Mesodermal cell (in vitro differentiated cells): ENCODE data around the gene TGFBR3L.

Experiments
- H3K27ac ChIP-seq: 2 replicates; pipeline ENCODE4 v1.7.0; 2013; ENCODE audit warnings: mild to moderate bottlenecking, low read depth, low read length, moderate library complexity; ENCODE audit not compliant: severe bottlenecking
- H3K36me3 ChIP-seq: 2 replicates; pipeline ENCODE4 v1.7.1; 2013; ENCODE audit warnings: mild to moderate bottlenecking, low read length, moderate library complexity; ENCODE audit not compliant: control insufficient read depth, insufficient read depth
- H3K4me1 ChIP-seq: one replicate; pipeline ENCODE4 v1.7.1; 2013; ENCODE audit warnings: mild to moderate bottlenecking, low read length; ENCODE audit not compliant: insufficient read depth, control insufficient read depth, poor library complexity, severe bottlenecking
- H3K4me3 ChIP-seq: 2 replicates; pipeline ENCODE4 v1.7.0; 2013; ENCODE audit warnings: low read length, control low read depth, mild to moderate bottlenecking; ENCODE audit not compliant: insufficient read depth, poor library complexity, severe bottlenecking; ENCODE audit errors: extremely low read depth
- H3K9me3 ChIP-seq: 2 replicates; pipeline ENCODE4 v1.7.1; 2013; ENCODE audit warnings: mild to moderate bottlenecking, low read length, moderate library complexity; ENCODE audit not compliant: control insufficient read depth
- WGBS, 2 experiments: methylation state at CpG; one replicate each; pipeline ENCODE4 v1.1.5; 2013; ENCODE audit warnings: missing lambda C conversion rate in 2 of 2; ENCODE audit not compliant: insufficient coverage in 2 of 2; 5-methylcytosine and 5-hydroxymethylcytosine counted together

Gene TGFBR3L

GRCh38 chr19:7933411-7933810 lies 18.8 kb downstream of the TGFBR3L start:
- Histone ChIP-seq H3K4me3 (no peak overlapping the region), H3K36me3 (peaks cover 81% of the 10 kb centered on the region), H3K27ac (no peak overlapping the region), H3K9me3 (no peaks in the 10 kb centered on the region), H3K4me1 (peaks cover 3% of the 10 kb centered on the region)
- WGBS, 2 experiments = 95 to 98% methylated on average over 9 to 13 of the region's 14 CpGs

DNA sequence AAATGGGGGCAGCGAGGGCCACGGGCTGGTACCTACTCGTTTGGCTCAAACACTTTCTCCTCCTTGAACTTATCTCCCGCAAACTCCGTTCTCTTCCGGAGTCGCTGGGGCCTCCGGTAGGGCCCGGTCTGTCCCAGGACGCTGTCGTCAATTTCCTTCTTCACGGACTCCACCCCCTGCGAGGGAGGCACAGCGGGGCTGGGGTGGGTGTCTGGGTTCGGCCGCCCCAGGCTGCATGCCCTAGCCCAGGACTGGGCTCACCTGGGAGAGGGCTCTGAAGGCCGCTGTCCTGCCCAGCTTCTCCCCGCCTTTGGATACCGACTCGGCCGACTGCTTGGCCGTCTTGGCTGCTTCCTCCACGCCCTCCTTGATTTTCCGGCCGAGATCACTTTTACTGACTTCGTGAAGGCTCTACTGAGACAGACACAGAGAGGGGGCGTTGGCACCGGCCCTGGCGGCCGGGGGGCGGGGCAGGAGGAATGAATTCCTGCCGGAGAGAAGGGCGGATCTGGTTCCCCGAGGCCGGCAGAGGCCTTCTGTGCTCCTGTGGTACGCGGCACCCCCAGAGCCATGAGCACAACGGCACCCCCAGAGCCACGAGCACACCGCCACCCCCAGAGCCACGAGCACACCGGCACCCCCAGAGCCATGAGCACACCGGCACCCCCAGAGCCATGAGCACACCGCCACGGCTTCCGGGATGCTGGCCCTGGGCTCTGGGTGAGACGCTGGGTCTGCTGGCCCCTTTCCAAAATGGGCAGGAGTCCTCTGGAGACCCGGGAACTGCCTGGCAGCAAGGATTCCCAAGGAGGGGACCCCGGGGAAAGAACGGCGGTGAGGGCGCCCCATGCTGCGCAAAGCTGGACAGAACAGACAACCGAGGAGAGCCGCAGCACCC lies 19.4 kb downstream of the TGFBR3L start:
- Histone ChIP-seq H3K27ac (no peak overlapping the region), H3K9me3 (no peaks in the 10 kb centered on the region), H3K36me3 (peaks cover 86% of the 10 kb centered on the region), H3K4me1 (no peaks in the 10 kb centered on the region), H3K4me3 (no peak overlapping the region)
- WGBS, 2 experiments = 93 to 97% methylated on average over 50 to 55 of the region's 55 CpGs

GRCh38 chr19:7934766-7935165 lies 20.1 kb downstream of the TGFBR3L start:
- Histone ChIP-seq H3K4me3 (no peak overlapping the region), H3K9me3 (no peaks in the 10 kb centered on the region), H3K27ac (no peak overlapping the region), H3K36me3 (peaks cover 88% of the 10 kb centered on the region), H3K4me1 (no peaks in the 10 kb centered on the region)
- WGBS, 2 experiments = 97 to 98% methylated on average over 17 to 21 of the region's 21 CpGs

DNA sequence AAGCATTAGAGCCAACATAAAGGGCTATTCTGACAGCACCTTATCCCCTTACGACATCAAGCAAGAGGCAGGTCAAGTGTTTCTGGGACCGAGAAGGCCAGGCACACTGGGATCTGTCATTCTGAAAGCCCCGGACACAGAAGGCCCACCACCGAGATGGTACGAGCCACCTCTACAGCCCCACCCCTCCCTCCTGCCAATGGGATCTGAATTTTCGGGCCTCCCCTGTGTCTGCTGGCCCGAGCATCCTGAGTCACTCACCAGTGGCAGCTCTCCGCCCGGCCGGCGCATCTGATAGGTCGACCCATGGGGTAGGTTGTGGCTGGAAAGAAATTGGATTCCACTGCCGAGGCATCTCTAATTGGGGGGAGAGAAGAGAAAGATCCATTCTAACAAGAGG lies 26.2 kb downstream of the TGFBR3L start:
- Histone ChIP-seq H3K9me3 (no peaks in the 10 kb centered on the region), H3K36me3 (peaks cover 46% of the 10 kb centered on the region), H3K4me3 (no peak overlapping the region), H3K27ac (no peak overlapping the region), H3K4me1 (peaks cover 5% of the 10 kb centered on the region)
- 98% methylated on average over 11 to 12 of the region's 13 CpGs for WGBS, 2 experiments

DNA sequence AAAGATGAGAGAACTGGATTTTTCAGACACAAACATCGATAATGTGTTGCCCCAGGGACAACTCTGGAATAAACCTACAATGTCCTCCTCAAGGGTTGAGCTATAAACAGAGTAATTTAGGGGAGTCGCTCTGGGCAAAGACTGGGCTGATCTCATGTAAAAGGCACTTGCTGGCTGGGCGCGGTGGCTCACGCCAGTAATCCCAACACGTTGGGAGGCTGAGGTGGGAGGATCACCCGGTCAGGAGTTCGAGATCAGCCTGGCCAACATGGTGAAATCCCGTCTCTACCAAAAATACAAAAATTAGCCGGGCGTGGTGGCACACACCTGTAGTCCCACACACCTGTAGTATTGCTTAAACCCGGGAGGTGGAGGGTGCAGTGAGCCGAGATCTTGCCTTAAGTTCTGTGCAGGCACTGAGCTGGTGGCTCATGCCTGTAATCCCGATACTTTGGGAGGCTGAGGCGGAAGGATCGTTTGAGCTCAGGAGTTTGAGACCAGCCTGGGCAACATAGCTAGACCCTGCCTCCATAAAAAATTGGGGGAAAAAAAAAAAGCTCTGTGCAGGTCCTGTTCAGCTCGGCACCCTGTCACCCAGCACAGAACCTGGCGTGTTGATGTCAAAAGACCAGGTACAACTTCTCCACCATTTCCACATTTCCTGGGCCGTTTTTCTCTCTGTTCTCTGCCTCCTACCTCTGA lies 27.4 kb downstream of the TGFBR3L start:
- Histone ChIP-seq H3K4me3 (peak overlapping the region; percentile 88), H3K27ac (no peak overlapping the region), H3K36me3 (peaks cover 38% of the 10 kb centered on the region), H3K9me3 (no peaks in the 10 kb centered on the region), H3K4me1 (peaks cover 5% of the 10 kb centered on the region)
- 96 to 97% methylated on average over 15 of the region's 19 CpGs for WGBS, 2 experiments

- Histone ChIP-seq H3K4me1 (peaks cover 5% of the 10 kb centered on the region), H3K9me3 (no peaks in the 10 kb centered on the region), H3K36me3 (peaks cover 31% of the 10 kb centered on the region), H3K4me3 (peak overlapping the region; percentile 88), H3K27ac (peak overlapping the region; percentile 98)
- WGBS, 2 experiments = 12 to 21% methylated on average over 18 to 31 of the region's 33 CpGs
These were observed 28.4 kb downstream of the TGFBR3L start for GRCh38 chr19:7942981-7943443.

DNA sequence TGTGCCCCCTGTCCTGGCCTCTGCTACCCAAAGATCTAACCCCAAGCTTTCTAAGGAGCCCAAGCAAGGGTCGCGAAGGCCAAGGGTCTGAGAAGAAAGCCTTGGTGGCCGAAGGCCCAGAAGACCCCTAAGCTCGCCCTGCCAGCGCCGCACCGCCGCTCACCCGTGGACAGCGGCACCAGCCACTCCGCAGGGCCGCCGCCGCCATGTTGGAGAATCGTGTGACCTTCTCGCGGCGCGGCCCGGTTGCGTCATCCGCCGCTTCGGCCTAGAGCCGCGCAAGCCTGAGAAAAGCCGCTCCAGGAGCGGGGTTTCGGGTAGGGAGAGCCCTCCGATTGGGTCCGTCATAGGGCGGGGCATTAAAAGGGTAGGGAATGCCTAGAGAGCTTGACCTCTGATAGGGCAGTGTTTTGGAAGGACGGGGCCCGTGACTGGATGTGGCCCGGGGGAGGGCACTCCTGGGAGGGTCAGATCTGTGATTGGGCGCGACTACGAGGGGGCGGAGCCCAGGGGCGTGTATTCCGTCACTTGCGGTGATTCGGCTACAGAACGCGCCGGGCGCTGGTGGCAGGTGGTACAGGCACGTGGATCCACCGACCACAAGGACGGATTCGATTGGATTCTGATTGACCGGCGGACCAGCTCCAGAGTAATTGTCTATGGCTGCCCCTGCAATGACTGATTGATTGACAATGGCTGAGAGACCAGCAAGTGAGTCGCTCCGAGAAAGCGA lies 29.0 kb downstream of the TGFBR3L start, which contains the start of gene TIMM44:
TSS of gene TIMM44 (minus strand) at position 223 of the 733 bp plus-strand sequence. CDS start at position 208, 15 bp downstream.
- Histone ChIP-seq H3K27ac (peak within 1 kb of the TSS; percentile 98), H3K9me3 (no peaks in the 10 kb centered on the region), H3K36me3 (peaks cover 26% of the 10 kb centered on the region), H3K4me1 (peaks cover 5% of the 10 kb centered on the region), H3K4me3 (peak within 1 kb of the TSS; percentile 88)
- 0% methylated on average over 53 to 55 of the region's 56 CpGs for WGBS, 2 experiments

DNA sequence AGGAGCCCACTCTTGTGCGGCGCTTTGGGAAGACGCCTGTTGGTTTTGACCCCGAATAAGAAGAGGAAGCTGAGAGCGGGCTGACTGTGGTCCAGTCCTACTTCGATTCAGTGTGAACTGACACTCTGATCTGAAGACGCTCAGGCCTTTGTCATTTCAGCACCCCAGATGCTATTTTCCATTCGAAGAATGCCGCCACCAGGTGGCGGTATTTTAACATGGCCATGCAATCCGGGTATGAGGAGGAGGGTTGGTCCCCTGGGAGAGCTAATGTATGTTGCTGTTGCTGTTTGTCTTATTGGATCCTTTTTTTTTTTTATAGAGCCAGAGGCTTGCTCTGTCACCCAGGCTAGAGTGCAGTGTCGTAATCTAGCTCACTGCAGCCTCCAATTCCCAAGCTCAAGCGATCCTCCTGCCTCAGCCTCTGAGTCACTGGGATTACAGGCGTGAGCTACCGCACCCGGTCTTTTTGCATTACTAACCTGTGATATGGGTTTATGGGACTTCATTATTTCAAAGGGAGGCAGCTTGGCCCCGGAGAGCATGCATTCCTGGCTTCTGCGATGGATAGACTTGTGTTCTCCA lies 29.6 kb downstream of the TGFBR3L start:
- WGBS, 2 experiments = 33 to 44% methylated on average over 13 to 15 of the region's 18 CpGs
- peaks cover 22% of the 10 kb centered on the region for H3K36me3 ChIP-seq
- H3K4me1 ChIP-seq = peaks cover 5% of the 10 kb centered on the region
- peak overlapping the region; percentile 88 for H3K4me3 ChIP-seq
- peak overlapping the region; percentile 94 for H3K27ac ChIP-seq
- H3K9me3 ChIP-seq = no peaks in the 10 kb centered on the region

DNA sequence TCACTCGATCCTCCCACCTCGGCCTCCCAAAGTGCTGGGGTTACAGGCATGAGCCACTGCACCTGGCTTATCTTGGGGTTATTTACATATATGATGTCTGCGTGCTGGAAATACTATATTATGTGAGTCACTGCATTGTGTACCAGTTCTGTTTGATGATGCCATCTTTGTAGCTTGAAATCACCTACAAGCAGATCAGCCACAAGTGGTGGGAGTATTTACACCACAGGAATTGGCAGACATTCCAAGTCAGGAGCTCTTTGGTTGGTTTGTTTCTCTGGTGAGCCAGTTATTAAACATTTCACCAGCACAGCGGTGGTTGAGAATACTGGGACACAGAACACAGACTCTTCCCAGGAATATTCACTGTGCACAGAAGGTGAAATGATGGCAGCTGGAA lies 33.3 kb downstream of the TGFBR3L start:
- H3K27ac ChIP-seq = no peak overlapping the region
- H3K4me1 ChIP-seq = peaks cover 1% of the 10 kb centered on the region
- WGBS, 2 experiments = 94 to 100% methylated on average over 3 to 4 of the region's 4 CpGs
- peaks cover 4% of the 10 kb centered on the region for H3K36me3 ChIP-seq
- no peaks in the 10 kb centered on the region for H3K9me3 ChIP-seq
- H3K4me3 ChIP-seq = no peak overlapping the region

DNA sequence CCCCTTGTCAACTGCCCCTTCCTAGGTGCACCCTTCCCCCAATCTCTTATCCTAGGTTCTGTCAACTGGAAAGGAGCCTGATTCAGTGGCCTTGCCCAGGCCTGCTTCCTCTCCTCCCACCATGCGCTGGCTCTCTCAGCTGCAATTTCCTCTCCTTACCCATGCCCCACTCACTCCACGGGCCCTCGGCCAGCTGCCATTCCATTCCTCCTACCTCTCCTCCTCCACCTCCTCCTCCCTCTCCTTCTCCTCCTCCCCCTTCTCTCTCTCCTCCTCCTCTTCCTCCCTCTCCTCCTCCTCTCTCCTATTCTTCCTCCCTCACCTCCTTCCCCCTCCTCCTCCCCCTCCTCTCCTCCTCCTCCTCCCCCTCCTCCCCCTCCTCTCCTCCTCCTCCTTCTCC lies 38.4 kb downstream of the TGFBR3L start:
- Histone ChIP-seq H3K9me3 (no peaks in the 10 kb centered on the region), H3K4me3 (no peak overlapping the region), H3K4me1 (peaks cover 2% of the 10 kb centered on the region), H3K27ac (no peak overlapping the region), H3K36me3 (peaks cover 3% of the 10 kb centered on the region)
- WGBS, 2 experiments = 60 to 69% methylated on average over 3 of the region's 3 CpGs
